Testis (tissue), 3 donors: ENCODE data around the gene TMEM273. TPM values are rescaled to one million over a fixed set of nuclear protein-coding genes. Genes with fewer than 3 reads are reported as not detected.

Experiments
- DNase-seq: peaks from one replicate; pipeline ENCODE4 v3.0.0-alpha.2; 2019
- H3K27ac ChIP-seq, 2 donors: fragments of 200-600 bp; sonication (generic); one replicate each; pipeline ENCODE4 v1.5.1; 2019
- H3K27me3 ChIP-seq: fragments of 200-600 bp; sonication (generic); one replicate; pipeline ENCODE4 v1.5.1; 2019
- H3K36me3 ChIP-seq: fragments of 200-600 bp; sonication (generic); one replicate; pipeline ENCODE4 v1.5.1; 2017; ENCODE audit warnings: low read depth; ENCODE audit errors: missing control alignments
- H3K4me1 ChIP-seq: fragments of 200-600 bp; sonication (generic); one replicate; pipeline ENCODE4 v1.5.1; 2019
- H3K4me3 ChIP-seq, 2 donors: fragments of 200-600 bp; sonication (generic); one replicate each; pipeline ENCODE4 v1.5.1; 2017 to 2019
- H3K9me3 ChIP-seq: fragments of 200-600 bp; sonication (generic); one replicate; pipeline ENCODE4 v1.5.1; 2017
- POLR2A ChIP-seq: fragments of 450-650 bp; IDR thresholded peaks from one replicate; pipeline ENCODE4 v1.6.1; 2017; ENCODE audit warnings: antibody characterized with exemption, mild to moderate bottlenecking, moderate library complexity
- WGBS, 2 donors: methylation state at CpG; one replicate each; pipeline ENCODE4 v1.1.5; 2018; 5-methylcytosine and 5-hydroxymethylcytosine counted together
- intact Hi-C: fragments of 100-400 bp; cut with DNase I; formaldehyde crosslinking; loops from one replicate; pipeline ENCODE4 v1.15.1; 2023; ENCODE audit warnings: low total_unique reads
- polyA plus RNA-seq: library from polyadenylated mRNA; stranded (reverse); fragments of 350-450 nt; fragmentation: Illumina TruSeq; extraction: RNeasy Lipid Tissue Mini Kit (QIAGEN cat#74804); gene quantifications from one replicate; pipeline ENCODE4 v1.2.3, GENCODE V29; 2014; ENCODE audit warnings: low read depth, low replicate concordance; ENCODE audit not compliant: insufficient read depth
- total RNA-seq, 2 donors: library from RNA; depleted of rRNA; stranded (reverse); fragments of >200 nt; gene quantifications; one replicate each; pipeline ENCODE4 v1.2.3, GENCODE V29; 2016
- TF ChIP-seq, protein P1 (sequence below), 3 experiments: fragments of 450-650 bp in 2 of 3; fragments of 200-600 bp in 1 of 3; sonication (generic) in 1 of 3; IDR thresholded peaks; one replicate each; pipeline ENCODE4 v1.5.1; 2016 to 2019; ENCODE audit warnings: antibody characterized with exemption in 3 of 3, mild to moderate bottlenecking in 2 of 3, moderate library complexity in 1 of 3

The TMEM273 gene
- total and polyA plus RNA-seq, 3 donors from 2014 or later, result 4.5 to 8.2 (median 5.3) TPM

DNA sequence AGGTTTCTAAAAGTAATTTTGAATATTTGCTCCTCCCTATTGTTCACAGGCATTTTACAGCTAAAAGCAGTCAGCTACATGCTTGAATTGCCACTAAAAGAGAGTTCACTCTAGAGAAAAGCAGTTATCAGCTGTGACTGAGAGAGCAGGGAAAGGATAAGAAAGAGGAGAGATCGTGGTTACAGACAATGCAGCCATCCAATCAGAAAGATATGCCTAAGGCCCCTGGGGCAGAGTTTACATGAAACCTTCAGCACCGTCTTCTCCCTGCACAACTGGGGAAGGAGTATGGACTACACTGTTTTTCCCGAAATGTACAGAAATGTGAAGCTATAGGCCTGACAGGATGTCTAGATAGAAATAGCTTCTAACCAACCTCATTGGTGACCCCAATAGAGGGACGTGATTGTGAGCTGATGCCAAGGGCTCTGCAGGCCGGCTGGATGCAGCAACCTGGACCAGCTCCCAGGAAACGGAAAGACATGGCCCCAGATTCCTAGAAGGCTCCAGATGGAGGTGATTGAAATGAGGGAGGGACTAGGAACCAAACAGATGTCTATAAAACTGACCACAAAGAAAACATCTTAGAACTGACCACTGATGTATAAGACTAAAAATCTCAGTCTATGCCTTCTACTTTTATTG is 69.6 kb downstream of the TMEM273 start:
- WGBS, 2 donors, result 75 to 81% methylated on average over 6 of the region's 6 CpGs
- intact Hi-C loops, result no loop called here
- H3K4me3 ChIP-seq, result no peak overlapping the region

DNA sequence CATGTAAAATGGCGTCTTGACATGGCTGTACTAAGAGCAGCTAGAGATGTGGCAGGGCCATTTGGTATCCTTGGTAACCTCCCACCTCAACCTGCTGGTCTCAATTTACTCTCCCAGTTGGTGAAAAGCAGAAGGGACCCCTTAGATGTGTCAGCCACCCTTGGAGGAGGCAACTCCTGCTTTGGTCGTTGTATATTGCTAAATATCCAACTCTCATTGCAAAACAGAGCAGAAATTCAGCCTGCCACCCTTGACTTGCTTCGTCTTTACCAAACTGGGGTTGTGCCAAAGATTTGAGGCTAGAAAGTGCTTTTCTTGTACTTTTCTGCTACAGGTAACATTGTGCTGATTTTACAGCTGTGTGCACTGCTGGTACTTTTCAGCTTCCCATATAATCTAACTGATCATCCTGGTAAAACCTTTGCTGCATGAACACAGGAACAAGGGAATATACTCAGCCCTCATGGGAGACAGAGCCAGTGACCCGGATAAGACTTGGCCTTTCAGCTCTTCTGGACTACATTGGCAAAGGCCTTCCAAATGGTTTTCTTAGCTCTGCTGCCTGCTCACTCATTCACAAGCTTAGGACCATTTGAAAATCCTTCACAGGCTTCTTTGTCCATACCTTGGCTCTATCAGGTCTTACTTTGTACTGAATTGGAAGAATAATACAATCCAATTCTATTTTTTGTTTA is 70.7 kb downstream of the TMEM273 start:
- DNase-seq, result no peak
- Histone ChIP-seq H3K4me1 (peaks cover 17% of the 10 kb centered on the region), H3K4me3 (no peak overlapping the region), H3K27ac (no peak overlapping the region), H3K36me3 (no peaks in the 10 kb centered on the region), H3K27me3 (no peaks in the 10 kb centered on the region), H3K9me3 (no peaks in the 10 kb centered on the region)
- TF ChIP-seq, protein P1, sequence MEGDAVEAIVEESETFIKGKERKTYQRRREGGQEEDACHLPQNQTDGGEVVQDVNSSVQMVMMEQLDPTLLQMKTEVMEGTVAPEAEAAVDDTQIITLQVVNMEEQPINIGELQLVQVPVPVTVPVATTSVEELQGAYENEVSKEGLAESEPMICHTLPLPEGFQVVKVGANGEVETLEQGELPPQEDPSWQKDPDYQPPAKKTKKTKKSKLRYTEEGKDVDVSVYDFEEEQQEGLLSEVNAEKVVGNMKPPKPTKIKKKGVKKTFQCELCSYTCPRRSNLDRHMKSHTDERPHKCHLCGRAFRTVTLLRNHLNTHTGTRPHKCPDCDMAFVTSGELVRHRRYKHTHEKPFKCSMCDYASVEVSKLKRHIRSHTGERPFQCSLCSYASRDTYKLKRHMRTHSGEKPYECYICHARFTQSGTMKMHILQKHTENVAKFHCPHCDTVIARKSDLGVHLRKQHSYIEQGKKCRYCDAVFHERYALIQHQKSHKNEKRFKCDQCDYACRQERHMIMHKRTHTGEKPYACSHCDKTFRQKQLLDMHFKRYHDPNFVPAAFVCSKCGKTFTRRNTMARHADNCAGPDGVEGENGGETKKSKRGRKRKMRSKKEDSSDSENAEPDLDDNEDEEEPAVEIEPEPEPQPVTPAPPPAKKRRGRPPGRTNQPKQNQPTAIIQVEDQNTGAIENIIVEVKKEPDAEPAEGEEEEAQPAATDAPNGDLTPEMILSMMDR (IDR thresholded peaks at IDR 0.05), result no peak
- TF ChIP-seq POLR2A, result no peak
- WGBS, 2 donors, result 71 to 88% methylated on average over 3 to 4 of the region's 4 CpGs
- intact Hi-C loops, result no loop called here

More for the DNA sequence above, 69.6 kb downstream of the TMEM273 start:
- no peaks in the 10 kb centered on the region for H3K36me3 ChIP-seq
- H3K4me1 ChIP-seq, result peaks cover 8% of the 10 kb centered on the region
- no peaks in the 10 kb centered on the region for H3K27me3 ChIP-seq
- DNase-seq, result no peak
- no peaks in the 10 kb centered on the region for H3K9me3 ChIP-seq
- no peak for TF ChIP-seq POLR2A
- TF ChIP-seq, protein P1 (IDR thresholded peaks at IDR 0.05), result no peak
- no peak overlapping the region for H3K27ac ChIP-seq

DNA sequence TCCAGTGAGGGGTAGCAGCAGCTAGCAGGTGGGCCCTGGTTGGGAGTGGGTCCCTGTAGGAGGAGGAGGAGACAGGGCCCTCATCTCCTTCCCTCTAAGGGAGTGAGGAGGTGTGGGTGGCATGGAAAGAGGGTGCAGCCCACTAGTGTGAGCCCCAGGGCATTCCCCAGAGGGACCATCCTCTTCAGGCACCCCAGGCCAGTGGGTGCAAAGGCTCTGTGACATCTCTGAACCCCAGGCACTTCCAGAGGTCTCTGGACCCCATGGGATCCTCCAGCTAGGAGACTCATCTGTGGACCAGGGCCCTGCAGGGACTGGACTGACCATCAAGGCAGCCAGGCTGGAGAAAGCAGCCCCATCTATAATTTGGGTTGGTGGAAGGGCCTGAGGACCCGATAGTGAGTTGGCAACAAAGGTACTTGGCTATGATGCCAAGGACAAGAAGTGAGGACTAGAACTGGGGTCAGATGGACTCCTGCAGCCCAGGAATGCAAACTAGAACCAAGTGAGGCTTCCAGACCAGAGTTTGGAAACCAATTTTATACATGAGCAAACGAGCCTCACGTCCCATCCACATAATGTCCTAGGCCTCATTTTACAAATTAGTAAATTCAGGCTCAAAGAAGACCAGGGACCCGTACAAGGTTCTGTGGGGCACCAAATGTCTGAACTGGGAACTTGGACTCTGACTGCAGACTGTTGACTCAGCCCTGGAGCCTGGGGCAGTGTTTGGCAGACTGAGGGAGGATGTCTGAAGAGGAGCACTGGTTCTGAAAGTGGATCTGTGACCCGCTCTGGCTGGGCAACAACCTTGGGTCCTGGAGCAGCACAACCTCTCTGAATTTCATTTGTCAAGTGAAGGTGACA is 71.4 kb downstream of the TMEM273 start:
- no peak overlapping the region for H3K27ac ChIP-seq
- TF ChIP-seq, protein P1 (IDR thresholded peaks at IDR 0.05), result no peak
- no peak for TF ChIP-seq POLR2A
- H3K36me3 ChIP-seq, result no peaks in the 10 kb centered on the region
- intact Hi-C loops, result no loop called here
- no peaks in the 10 kb centered on the region for H3K27me3 ChIP-seq
- no peaks in the 10 kb centered on the region for H3K9me3 ChIP-seq
- peaks cover 25% of the 10 kb centered on the region for H3K4me1 ChIP-seq
- no peak for DNase-seq
- 65% methylated on average over 4 to 5 of the region's 5 CpGs for WGBS, 2 donors
- H3K4me3 ChIP-seq, result no peak overlapping the region

DNA sequence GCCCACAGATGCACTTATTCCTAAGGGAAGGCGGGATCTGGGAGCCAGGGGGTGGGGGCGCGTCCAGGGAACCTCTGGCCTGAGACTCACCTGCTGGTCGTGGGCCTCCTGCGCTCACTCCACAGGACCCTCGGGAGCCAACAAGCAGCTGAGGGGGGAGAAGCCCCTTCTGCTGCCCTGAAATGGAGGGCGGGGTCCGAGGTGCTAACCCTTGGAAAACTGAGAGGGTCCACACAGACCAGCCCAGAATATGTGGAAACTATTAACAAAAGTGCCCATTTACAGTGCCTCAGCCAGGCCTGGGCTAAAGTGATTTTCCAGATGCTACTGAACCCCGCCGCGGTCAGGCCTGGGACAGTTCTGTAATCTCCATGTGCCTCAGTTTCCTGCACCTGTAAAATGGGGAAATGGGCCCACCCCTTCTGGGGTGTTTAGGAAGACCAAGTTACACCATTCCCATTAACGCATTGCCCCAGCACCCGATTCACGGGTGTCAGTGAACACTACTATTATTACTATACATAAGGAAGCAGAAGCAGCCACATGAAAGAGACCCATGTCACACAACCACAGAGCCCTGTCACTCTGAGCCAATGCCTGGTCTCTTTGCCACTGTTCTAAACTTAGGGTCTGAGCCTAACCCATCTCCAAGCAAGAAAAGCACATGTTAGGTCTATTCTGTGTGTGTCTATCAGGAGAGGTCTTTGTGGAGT is 72.2 kb downstream of the TMEM273 start:
- TF ChIP-seq POLR2A, result no peak
- TF ChIP-seq, protein P1 (IDR thresholded peaks at IDR 0.05), result no peak
- no peak for DNase-seq
- 55 to 74% methylated on average over 12 to 14 of the region's 14 CpGs for WGBS, 2 donors
- no peak overlapping the region for H3K27ac ChIP-seq
- intact Hi-C loops, result no loop called here
- no peaks in the 10 kb centered on the region for H3K9me3 ChIP-seq
- H3K36me3 ChIP-seq, result no peaks in the 10 kb centered on the region
- peaks cover 29% of the 10 kb centered on the region for H3K4me1 ChIP-seq
- peak overlapping the region; percentile 23 to 66 for H3K4me3 ChIP-seq
- H3K27me3 ChIP-seq, result no peaks in the 10 kb centered on the region
